ENCODE measurements around the gene KAT2A. TPM values are rescaled to one million over a fixed set of nuclear protein-coding genes. Genes with fewer than 3 reads are reported as not detected.

KAT2A gene
- total RNA-seq, 4 donors from 2014 or later: 9.3 to 34.1 (median 27.0) TPM

DNA sequence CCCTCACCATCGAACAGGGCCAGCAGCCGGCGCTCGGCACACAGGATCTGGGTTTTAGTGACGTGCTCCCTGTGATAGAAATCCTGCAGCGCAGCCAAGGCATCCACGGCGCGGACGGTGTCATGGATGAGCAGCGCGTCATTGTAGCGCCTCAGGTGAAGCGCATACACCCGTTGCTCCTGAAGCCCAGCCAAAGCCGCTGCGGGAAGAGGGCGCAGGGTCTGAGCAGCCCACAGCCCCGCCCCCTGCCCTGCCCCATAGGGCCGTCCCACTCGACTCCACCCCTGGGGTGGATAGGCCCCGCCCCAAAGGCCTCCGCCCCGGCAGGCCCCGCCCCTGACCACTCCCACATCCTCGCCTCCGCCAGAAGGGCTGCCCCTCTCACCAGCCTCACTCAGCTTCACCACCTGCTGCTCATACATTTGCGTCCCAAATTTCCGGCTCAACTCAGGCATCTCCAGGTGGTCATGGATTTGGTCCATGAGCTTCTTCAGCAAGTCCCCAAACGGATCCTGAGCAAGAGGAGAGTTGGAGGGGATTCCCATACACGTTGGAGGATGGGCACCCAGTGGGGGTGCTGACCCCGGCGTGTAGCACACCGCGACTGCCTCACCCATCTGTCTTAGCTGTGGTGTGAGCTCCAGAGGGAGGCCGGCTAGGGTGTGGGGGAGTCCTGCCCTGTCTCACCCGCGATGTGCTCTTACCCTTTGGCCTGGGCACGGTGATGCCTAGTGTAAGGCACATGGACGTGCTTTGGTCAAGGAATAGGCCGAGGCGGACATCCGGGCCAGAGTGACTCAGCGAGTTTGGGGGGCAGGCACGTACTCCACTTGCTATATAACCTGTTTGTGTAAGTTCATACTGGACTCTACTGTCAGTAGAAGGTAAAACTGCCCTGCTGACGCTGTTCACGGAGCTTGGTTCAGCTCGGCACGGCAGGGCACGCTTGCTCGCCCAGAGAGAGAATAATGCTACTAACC is 13.3 kb downstream of the KAT2A start:
- H3K4me1 ChIP-seq: peaks cover 13 to 35% (median 17%) of the 10 kb centered on the region in 3 donors
- DNase-seq: no peak
- H3K4me3 ChIP-seq: peak overlapping the region in 2 of 4 donors; percentile 23 to 52
- WGBS, 2 donors: 47 to 69% methylated on average over 14 to 26 of the region's 51 CpGs
- H3K27me3 ChIP-seq: no peaks in the 10 kb centered on the region
- intact Hi-C loops (cut with DNase I): no loop called here
- H3K9me3 ChIP-seq: no peaks in the 10 kb centered on the region
- no peak for TF ChIP-seq POLR2A (IDR thresholded peaks at IDR 0.05)
- TF ChIP-seq, protein P1, sequence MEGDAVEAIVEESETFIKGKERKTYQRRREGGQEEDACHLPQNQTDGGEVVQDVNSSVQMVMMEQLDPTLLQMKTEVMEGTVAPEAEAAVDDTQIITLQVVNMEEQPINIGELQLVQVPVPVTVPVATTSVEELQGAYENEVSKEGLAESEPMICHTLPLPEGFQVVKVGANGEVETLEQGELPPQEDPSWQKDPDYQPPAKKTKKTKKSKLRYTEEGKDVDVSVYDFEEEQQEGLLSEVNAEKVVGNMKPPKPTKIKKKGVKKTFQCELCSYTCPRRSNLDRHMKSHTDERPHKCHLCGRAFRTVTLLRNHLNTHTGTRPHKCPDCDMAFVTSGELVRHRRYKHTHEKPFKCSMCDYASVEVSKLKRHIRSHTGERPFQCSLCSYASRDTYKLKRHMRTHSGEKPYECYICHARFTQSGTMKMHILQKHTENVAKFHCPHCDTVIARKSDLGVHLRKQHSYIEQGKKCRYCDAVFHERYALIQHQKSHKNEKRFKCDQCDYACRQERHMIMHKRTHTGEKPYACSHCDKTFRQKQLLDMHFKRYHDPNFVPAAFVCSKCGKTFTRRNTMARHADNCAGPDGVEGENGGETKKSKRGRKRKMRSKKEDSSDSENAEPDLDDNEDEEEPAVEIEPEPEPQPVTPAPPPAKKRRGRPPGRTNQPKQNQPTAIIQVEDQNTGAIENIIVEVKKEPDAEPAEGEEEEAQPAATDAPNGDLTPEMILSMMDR (IDR thresholded peaks at IDR 0.05): no peak
- no peak overlapping the region for H3K27ac ChIP-seq
- H3K36me3 ChIP-seq: peaks cover 0 to 35% (median 0%) of the 10 kb centered on the region in 3 donors

DNA sequence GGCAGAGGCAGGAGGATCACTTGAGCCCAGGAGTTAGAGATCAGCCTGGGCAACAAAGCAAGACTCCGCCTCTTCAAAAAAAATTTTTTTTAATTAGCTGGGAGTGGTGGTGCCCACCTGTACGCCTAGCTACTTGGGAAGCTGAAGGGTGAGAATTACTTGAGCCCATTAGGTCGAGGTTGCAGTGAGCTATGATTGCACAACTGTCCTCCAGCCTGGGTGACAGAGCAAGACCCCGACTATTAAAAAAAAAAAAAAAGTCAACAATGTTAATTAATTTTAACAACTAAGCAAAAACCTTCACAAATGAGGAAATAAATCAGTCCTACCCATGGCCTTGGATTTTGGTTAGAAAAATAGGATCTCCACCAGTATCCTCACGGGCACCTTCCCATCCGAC is 14.0 kb downstream of the KAT2A start:
- intact Hi-C loops (cut with DNase I): no loop called here
- WGBS, 2 donors: 59 to 69% methylated on average over 5 to 6 of the region's 6 CpGs
- TF ChIP-seq, protein P1 (IDR thresholded peaks at IDR 0.05): no peak
- no peak for TF ChIP-seq POLR2A (IDR thresholded peaks at IDR 0.05)

DNA sequence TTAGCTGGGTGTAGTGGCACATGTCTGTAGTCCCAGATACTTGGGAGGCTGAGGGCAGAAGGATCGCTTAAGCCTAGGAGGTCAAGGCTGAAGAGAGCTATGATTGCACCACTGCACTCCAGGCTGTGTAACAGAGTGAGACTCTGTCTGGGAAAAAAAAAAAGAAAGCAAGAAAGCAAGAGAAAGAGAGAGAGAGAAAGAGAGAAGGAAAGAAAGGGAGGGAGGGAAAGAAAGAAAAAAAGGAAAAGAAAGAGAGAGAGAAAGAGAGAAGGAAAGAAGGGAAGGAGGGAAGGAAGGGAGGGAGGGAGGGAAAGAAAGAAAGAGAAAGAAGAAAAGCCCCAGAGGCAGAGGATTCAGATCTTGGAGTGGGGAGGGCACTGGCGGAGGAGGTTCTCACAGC is 15.2 kb downstream of the KAT2A start:
- WGBS, 2 donors: 82 to 93% methylated on average over 2 of the region's 2 CpGs
- H3K4me3 ChIP-seq: no peak overlapping the region
- no peaks in the 10 kb centered on the region for H3K27me3 ChIP-seq
- no peak for DNase-seq
- H3K36me3 ChIP-seq: peaks cover 0 to 35% (median 0%) of the 10 kb centered on the region in 3 donors
- H3K9me3 ChIP-seq: no peaks in the 10 kb centered on the region
- intact Hi-C loops (cut with DNase I): no loop called here
- H3K27ac ChIP-seq: no peak overlapping the region
- TF ChIP-seq, protein P1 (IDR thresholded peaks at IDR 0.05): no peak
- no peak for TF ChIP-seq POLR2A (IDR thresholded peaks at IDR 0.05)
- peaks cover 0 to 26% (median under 1%) of the 10 kb centered on the region in 3 donors for H3K4me1 ChIP-seq

More for the DNA sequence above, 14.0 kb downstream of the KAT2A start:
- no peak for DNase-seq
- Histone ChIP-seq H3K4me3 (peak overlapping the region in 2 of 4 donors; percentile 23 to 52), H3K27me3 (no peaks in the 10 kb centered on the region), H3K4me1 (peaks cover 11 to 32% (median 11%) of the 10 kb centered on the region in 3 donors), H3K9me3 (no peaks in the 10 kb centered on the region), H3K27ac (no peak overlapping the region), H3K36me3 (peaks cover 0 to 35% (median 0%) of the 10 kb centered on the region in 3 donors)

DNA sequence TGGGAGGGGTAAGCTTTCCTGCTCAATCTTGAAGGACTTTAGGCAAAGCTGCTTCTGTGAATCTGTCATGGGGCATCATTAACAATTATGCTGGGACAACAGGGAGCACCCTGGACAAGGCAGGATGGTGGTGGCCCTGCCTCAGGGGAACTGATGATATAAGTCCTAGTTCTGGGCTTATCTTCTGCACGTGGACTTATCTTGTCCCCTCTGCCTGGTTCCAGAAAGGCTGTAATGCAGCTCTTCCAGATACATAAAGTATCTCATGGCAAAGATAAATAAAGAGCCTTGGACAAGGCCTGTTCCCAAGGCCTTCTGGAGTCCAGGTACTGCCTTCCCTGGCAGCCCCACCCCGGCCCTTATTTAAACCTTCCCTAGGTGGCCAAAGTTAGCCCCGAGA is 16.9 kb downstream of the KAT2A start:
- TF ChIP-seq, protein P1 (IDR thresholded peaks at IDR 0.05): no peak
- TF ChIP-seq POLR2A (IDR thresholded peaks at IDR 0.05): no peak
- Histone ChIP-seq H3K27me3 (no peaks in the 10 kb centered on the region), H3K4me1 (peaks cover 0 to 20% (median 0%) of the 10 kb centered on the region in 3 donors), H3K36me3 (peaks cover 0 to 34% (median 0%) of the 10 kb centered on the region in 3 donors), H3K9me3 (no peaks in the 10 kb centered on the region), H3K27ac (no peak overlapping the region), H3K4me3 (no peak overlapping the region)
- 90 to 93% methylated on average over 3 of the region's 3 CpGs for WGBS, 2 donors
- intact Hi-C loops (cut with DNase I): no loop called here
- DNase-seq: no peak

All from esophagus squamous epithelium (tissue), 5 donors.